ENCODE data around the gene TNFAIP8L3.
A peak's percentile ranks its signal among the peaks of the same experiment; 100 is the strongest.

Gene TNFAIP8L3

DNA sequence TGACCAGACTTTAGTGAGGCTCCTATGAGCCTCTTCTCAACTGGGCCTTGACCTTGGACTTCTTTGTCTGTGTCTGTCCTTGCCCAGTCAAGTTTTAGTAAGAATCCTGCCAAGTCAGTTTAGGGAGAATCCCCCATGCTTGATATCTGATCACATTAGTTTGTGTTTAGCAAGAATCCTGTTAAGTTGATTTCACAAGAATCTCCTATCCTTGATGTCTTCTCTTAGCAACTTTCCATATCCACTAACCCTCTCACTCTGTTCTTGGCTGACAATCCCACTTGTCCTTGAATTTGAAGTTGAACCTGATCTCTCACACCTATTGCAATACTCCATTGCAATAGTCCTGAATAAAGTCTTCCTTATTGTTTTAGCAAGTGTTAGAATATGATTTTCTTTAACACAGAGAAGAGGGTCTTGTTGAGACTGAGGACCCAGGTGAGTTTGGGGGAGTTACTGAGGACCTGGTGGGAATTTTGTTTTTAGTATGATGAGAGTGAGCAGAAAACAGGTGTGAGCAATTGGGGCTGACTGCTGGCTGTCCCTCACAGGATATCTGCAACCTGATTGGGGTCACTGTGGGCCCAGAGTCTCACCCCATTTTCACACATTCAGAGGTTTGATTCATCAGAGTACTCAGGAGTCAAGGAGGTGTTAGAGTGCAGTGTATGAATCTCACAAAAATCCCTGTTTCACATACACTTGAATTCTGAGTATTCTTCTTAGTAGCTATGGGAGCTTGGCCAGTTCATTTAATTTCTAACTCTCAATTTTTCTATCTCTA, 39.9 kb upstream of the TNFAIP8L3 start:
- no peak for DNase-seq (ENCODE audit: extremely low read depth, low read depth)
- H3K4me3 ChIP-seq (replicated peaks; ENCODE audit: low read depth, low read length): no peak overlapping the region
- TF ChIP-seq, protein P1, sequence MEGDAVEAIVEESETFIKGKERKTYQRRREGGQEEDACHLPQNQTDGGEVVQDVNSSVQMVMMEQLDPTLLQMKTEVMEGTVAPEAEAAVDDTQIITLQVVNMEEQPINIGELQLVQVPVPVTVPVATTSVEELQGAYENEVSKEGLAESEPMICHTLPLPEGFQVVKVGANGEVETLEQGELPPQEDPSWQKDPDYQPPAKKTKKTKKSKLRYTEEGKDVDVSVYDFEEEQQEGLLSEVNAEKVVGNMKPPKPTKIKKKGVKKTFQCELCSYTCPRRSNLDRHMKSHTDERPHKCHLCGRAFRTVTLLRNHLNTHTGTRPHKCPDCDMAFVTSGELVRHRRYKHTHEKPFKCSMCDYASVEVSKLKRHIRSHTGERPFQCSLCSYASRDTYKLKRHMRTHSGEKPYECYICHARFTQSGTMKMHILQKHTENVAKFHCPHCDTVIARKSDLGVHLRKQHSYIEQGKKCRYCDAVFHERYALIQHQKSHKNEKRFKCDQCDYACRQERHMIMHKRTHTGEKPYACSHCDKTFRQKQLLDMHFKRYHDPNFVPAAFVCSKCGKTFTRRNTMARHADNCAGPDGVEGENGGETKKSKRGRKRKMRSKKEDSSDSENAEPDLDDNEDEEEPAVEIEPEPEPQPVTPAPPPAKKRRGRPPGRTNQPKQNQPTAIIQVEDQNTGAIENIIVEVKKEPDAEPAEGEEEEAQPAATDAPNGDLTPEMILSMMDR (IDR thresholded peaks at IDR 0.05; ENCODE audit: low read depth, low read length, missing control alignments): no peak

DNA sequence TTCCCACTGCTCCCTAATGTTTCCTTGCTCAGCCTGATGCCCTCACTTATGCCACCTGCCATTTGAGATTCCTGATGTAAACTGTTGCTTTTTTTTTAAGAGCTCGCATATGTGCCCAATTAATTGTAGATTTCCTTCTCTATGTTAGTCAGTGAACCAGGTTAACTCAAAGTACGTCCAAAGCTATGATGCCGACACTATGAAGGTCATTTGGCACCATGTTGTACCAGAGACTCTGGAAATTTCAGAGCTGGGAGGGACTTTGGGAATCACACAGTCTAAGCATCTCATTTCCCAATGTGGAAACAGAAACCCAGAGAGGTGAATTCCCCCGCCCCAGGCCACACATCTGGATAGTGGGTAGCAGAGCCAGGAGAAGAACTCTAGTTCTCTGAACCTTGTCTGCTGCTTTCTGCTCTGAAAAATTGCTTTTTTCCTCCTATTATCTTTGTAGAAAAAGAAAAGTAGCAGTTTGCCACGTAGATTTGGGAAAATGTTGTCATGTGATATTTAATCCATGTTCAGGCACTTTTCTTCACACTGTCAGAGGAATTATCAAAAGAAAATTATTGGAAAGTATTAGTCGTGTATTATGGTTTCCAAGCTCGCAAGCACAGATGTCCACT, 38.5 kb upstream of the TNFAIP8L3 start:
- TF ChIP-seq, protein P1 (IDR thresholded peaks at IDR 0.05; ENCODE audit: low read depth, low read length, missing control alignments): no peak
- no peak overlapping the region for H3K4me3 ChIP-seq (replicated peaks; ENCODE audit: low read depth, low read length)

DNA sequence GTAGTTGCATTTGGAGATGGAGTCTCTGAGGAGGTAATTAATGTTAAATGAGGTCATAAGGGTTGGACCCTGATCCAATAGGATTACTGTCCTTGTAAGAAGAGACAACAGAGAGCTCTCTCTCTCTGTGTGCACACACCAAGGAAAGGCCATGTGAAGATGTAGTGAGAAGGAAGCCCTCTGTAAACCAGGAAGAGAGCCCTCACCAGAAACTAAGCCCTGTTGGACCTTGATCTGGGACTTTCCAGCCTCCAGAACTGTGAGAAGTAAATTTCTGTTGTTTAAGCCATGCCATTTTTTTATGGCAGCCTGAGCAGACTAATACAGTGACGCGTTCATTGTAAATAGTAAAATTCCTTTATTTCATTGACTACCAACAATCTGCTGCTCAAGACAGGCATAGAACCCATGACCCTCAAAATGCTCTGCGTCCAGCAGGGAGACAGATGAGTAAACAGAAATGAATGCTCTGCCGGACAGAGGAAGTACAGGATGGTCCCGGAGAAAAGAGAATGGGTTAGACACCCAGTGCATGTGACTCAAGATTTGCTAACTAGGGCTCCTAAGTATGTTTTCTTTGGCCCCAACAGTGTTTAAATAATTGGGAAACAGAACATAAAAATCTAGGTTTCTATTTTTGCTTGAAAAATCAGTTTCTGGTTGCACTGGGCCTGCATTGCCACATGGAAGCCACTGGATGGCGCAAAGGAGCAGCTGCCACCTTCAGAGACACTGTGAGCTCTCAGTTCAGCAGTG, 37.9 kb upstream of the TNFAIP8L3 start:
- TF ChIP-seq, protein P1 (IDR thresholded peaks at IDR 0.05; ENCODE audit: low read depth, low read length, missing control alignments): peak; percentile 96
- DNase-seq (ENCODE audit: extremely low read depth, low read depth): no peak
- H3K4me3 ChIP-seq (replicated peaks; ENCODE audit: low read depth, low read length): no peak overlapping the region

More for the DNA sequence above, 38.5 kb upstream of the TNFAIP8L3 start:
- DNase-seq (ENCODE audit: extremely low read depth, low read depth): no peak

DNA sequence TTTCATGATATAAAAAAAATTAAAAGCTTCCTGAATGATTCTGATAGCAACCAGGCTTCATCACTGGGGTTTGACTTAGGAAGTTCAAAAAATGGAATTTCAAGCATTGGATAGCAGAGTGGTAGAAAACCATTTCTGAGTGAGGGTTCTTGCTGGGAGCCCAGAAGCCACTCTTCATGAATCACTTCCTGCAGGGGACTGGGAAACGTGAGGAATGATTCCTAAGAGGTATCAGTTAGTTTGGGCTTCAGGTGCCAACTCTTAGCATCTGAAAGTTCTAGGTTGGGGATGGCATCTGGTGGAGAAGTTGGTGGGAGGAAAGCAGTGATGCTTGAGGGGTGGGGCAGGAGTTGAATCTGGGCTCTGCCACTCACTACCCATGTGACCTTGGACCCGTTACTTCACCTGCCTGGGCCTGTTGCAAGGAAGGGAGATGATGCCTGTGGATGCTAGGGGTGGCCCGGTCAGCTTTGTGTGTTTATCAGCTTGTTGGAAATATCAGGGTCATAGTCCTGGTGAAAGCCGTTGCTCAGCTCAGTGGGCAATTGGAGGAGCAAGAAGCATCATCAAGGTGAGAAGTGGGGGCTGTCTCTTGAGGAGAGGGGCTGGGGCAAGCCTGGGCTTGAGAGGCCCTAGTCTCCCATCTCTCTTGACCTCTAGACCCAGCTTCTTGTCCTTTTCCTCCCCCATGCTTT, 37.0 kb upstream of the TNFAIP8L3 start:
- no peak for DNase-seq (ENCODE audit: extremely low read depth, low read depth)
- H3K4me3 ChIP-seq (replicated peaks; ENCODE audit: low read depth, low read length): no peak overlapping the region
- TF ChIP-seq, protein P1 (IDR thresholded peaks at IDR 0.05; ENCODE audit: low read depth, low read length, missing control alignments): no peak

DNA sequence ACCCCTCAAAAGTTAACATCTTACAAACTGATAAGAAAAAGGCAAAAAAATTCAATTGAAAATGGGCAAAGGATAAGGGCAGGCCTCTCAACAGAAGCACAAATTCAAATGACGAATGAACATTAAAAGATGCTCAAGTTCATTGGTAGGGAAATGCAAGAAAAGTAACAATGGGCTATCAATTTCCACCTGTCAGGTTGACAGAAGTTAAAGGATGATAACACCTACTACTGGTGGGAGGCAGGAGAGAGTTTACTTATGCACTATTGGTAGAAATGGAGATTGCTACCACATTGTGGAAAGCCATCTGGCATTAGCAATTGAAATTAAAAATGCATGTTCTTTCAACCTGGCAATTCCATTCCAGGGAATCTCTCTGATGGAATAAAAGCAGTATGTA, 35.6 kb upstream of the TNFAIP8L3 start:
- DNase-seq (ENCODE audit: extremely low read depth, low read depth): no peak
- TF ChIP-seq, protein P1 (IDR thresholded peaks at IDR 0.05; ENCODE audit: low read depth, low read length, missing control alignments): no peak

DNA sequence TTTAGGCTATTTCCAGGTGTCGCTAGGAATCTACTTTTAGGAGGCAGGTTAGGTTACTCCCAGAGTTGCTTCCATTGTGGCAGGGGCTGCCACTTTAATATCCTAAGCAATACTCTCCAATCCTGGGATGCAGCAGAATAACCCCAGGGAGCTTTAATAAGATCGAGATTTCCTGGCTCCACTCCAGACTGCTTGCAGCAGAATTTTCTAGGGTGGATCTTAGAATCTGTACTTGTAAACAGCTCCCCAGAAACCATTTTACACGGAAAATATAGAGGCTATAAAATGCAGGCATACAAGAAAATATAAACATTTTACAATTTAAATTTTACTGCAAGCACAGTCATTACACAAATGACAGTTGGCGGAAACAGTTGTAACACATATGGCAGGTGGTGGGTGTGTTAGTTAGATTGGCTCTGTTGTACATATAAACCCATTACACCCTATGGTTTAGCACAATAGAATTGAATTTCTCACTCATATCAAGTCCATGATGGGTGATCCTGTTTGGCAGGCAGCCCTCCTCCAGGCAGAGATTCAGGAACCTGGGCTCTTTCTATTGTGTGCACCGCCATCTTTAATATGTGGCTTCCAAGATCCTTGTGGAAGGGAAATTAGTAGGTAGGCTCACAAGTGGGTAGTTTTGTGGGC, 35.0 kb upstream of the TNFAIP8L3 start:
- H3K4me3 ChIP-seq (replicated peaks; ENCODE audit: low read depth, low read length): no peak overlapping the region
- DNase-seq (ENCODE audit: extremely low read depth, low read depth): no peak
- TF ChIP-seq, protein P1 (IDR thresholded peaks at IDR 0.05; ENCODE audit: low read depth, low read length, missing control alignments): no peak

More for the DNA sequence above, 35.6 kb upstream of the TNFAIP8L3 start:
- no peak overlapping the region for H3K4me3 ChIP-seq (replicated peaks; ENCODE audit: low read depth, low read length)
